HL-60 (cell line): Measurements from ENCODE around the gene E2F7.

Experiments
- CTCF ChIP-seq: IDR thresholded peaks from one replicate; pipeline ENCODE4 v1.5.1; 2011; ENCODE audit warnings: low read length, control low read depth, inconsistent platforms; ENCODE audit not compliant: insufficient read depth
- GABPA ChIP-seq: IDR thresholded peaks from 2 replicates; pipeline ENCODE4 v1.6.1; 2012; ENCODE audit warnings: low read depth
- POLR2AphosphoS5 ChIP-seq: IDR thresholded peaks from 2 replicates; pipeline ENCODE4 v1.6.1; 2012; ENCODE audit warnings: low read depth
- REST ChIP-seq: IDR thresholded peaks from 2 replicates; pipeline ENCODE4 v1.6.1; 2012; ENCODE audit warnings: low read depth; ENCODE audit not compliant: insufficient replicate concordance

- TF ChIP-seq CTCF (no peak), GABPA (no peak), REST (no peak), POLR2AphosphoS5 (no peak)
These were observed 33.6 kb downstream of the E2F7 start for GRCh38 chr12:77031745-77032144.
